ENCODE measurements around the gene PIK3R5. TPM values are rescaled to one million over a fixed set of nuclear protein-coding genes. Genes with fewer than 3 reads are reported as not detected.

Gene PIK3R5
- total RNA-seq (2022) (not detected in 2 replicates), Bru-seq, nascent RNA (not detected), BruChase-seq, experiment 1, labeled RNA remaining after a 2-hour chase (not detected), BruChase-seq, experiment 2, labeled RNA remaining after a 6-hour chase (percentile 1 among the genes with signal in this experiment)
- long read RNA-seq: 0 reads

GRCh38 chr17:8965394-8966168 lies at the start of gene PIK3R5:
PIK3R5 (minus strand) TSS chr17:8965707; CDS start chr17:8911494, 54,213 bp downstream.
- H3K27me3 ChIP-seq (replicated peaks; ENCODE audit: control insufficient read depth, insufficient read depth, low read length): no peaks in the 10 kb centered on the region
- no peak within 1 kb of the TSS for H3K27ac Mint-ChIP-seq (ENCODE audit: unreplicated experiment)

GRCh38 chr17:9011001-9011400 lies 45.5 kb upstream of the PIK3R5 start:
- H3K27me3 ChIP-seq (replicated peaks; ENCODE audit: control insufficient read depth, insufficient read depth, low read length): no peaks in the 10 kb centered on the region
- H3K9me3 Mint-ChIP-seq (ENCODE audit: unreplicated experiment): peaks cover 11% of the 10 kb centered on the region
- TF ChIP-seq CTCF (IDR thresholded peaks at IDR 0.05; ENCODE audit: insufficient read depth in 1 of 2, low read depth in 1 of 2, low read length in 1 of 2, severe bottlenecking in 1 of 2, unreplicated experiment in 1 of 2): no peak
- no peaks in the 10 kb centered on the region for H3K9me3 ChIP-seq
- H3K27me3 Mint-ChIP-seq (ENCODE audit: insufficient read depth, unreplicated experiment): peaks cover 7% of the 10 kb centered on the region
- no peak for DNase-seq
- intact Hi-C loops (cut with micrococcal nuclease; ENCODE audit: unreplicated experiment): no loop called here
- no TSS peak for BruUV-seq (replicated peaks)
- H3K27ac Mint-ChIP-seq (ENCODE audit: unreplicated experiment): no peak overlapping the region
- POLR2A ChIA-PET: no interaction called here
- no peak overlapping the region for H3K4me3 Mint-ChIP-seq (ENCODE audit: unreplicated experiment)
- H3K4me1 Mint-ChIP-seq (ENCODE audit: low read depth, unreplicated experiment): no peaks in the 10 kb centered on the region
- H3K36me3 Mint-ChIP-seq (ENCODE audit: insufficient read depth, unreplicated experiment): no peaks in the 10 kb centered on the region
- no peaks in the 10 kb centered on the region for H3K4me1 ChIP-seq
- CTCF ChIA-PET: no interaction called here
- no peak overlapping the region for H3K4me3 ChIP-seq (ENCODE audit: low read depth, low read length)
- H3K36me3 ChIP-seq (ENCODE audit: control insufficient read depth, insufficient read depth, low read length): no peaks in the 10 kb centered on the region

More at GRCh38 chr17:8965394-8966168, at the start of gene PIK3R5:
- DNase-seq: no peak
- Mint-ChIP-seq H3K36me3 (ENCODE audit: insufficient read depth, unreplicated experiment) (no peaks in the 10 kb centered on the region), H3K4me1 (ENCODE audit: low read depth, unreplicated experiment) (no peaks in the 10 kb centered on the region), H3K4me3 (ENCODE audit: unreplicated experiment) (no peak within 1 kb of the TSS), H3K9me3 (ENCODE audit: unreplicated experiment) (no peaks in the 10 kb centered on the region), H3K27me3 (ENCODE audit: insufficient read depth, unreplicated experiment) (peaks cover 13% of the 10 kb centered on the region)
- intact Hi-C loops (cut with micrococcal nuclease; ENCODE audit: unreplicated experiment): no loop called here
- CTCF ChIA-PET: no interaction called here
- Histone ChIP-seq H3K9me3 (no peaks in the 10 kb centered on the region), H3K36me3 (ENCODE audit: control insufficient read depth, insufficient read depth, low read length) (no peaks in the 10 kb centered on the region), H3K4me3 (ENCODE audit: low read depth, low read length) (no peak within 1 kb of the TSS), H3K4me1 (no peaks in the 10 kb centered on the region)
- BruUV-seq (replicated peaks): no TSS peak
- TF ChIP-seq CTCF (IDR thresholded peaks at IDR 0.05; ENCODE audit: insufficient read depth in 1 of 2, low read depth in 1 of 2, low read length in 1 of 2, severe bottlenecking in 1 of 2, unreplicated experiment in 1 of 2): no peak
- POLR2A ChIA-PET: no interaction called here

- Histone ChIP-seq H3K4me1 (no peaks in the 10 kb centered on the region), H3K4me3 (ENCODE audit: low read depth, low read length) (no peak overlapping the region), H3K9me3 (no peaks in the 10 kb centered on the region), H3K27me3 (replicated peaks; ENCODE audit: control insufficient read depth, insufficient read depth, low read length) (no peaks in the 10 kb centered on the region), H3K36me3 (ENCODE audit: control insufficient read depth, insufficient read depth, low read length) (no peaks in the 10 kb centered on the region)
- no TSS peak for BruUV-seq (replicated peaks)
- POLR2A ChIA-PET: no interaction called here
- Mint-ChIP-seq H3K4me3 (ENCODE audit: unreplicated experiment) (no peak overlapping the region), H3K36me3 (ENCODE audit: insufficient read depth, unreplicated experiment) (no peaks in the 10 kb centered on the region), H3K27ac (ENCODE audit: unreplicated experiment) (no peak overlapping the region), H3K9me3 (ENCODE audit: unreplicated experiment) (peaks cover 11% of the 10 kb centered on the region), H3K4me1 (ENCODE audit: low read depth, unreplicated experiment) (no peaks in the 10 kb centered on the region), H3K27me3 (ENCODE audit: insufficient read depth, unreplicated experiment) (peaks cover 3% of the 10 kb centered on the region)
- CTCF ChIA-PET: no interaction called here
- no peak for DNase-seq
- intact Hi-C loops (cut with micrococcal nuclease; ENCODE audit: unreplicated experiment): no loop called here
- no peak for TF ChIP-seq CTCF (IDR thresholded peaks at IDR 0.05; ENCODE audit: insufficient read depth in 1 of 2, low read depth in 1 of 2, low read length in 1 of 2, severe bottlenecking in 1 of 2, unreplicated experiment in 1 of 2)
Measured at GRCh38 chr17:9009737-9010136, 44.2 kb upstream of the PIK3R5 start.
